Stimulated activated CD8-positive, alpha-beta memory T cell treated with anti-CD3 and anti-CD28 coated beads, Interleukin-7, amount 100 ng/mL, for 24 hours (primary cell): ENCODE measurements around the gene ANKRD13B.
"Not testable (repeated sequence)": the region's sequence is repeated elsewhere in the genome, so short reads cannot be mapped to it uniquely, and the experiment has no call there.

Source experiments
- DNase-seq: peaks from one replicate; pipeline ENCODE4 v3.0.0-alpha.2; 2020; ENCODE audit warnings: low read depth

Gene ANKRD13B

GRCh38 chr17:29642171-29642611 lies 49.3 kb downstream of the ANKRD13B start:
- DNase-seq: no peak

GRCh38 chr17:29643817-29644160 lies 50.9 kb downstream of the ANKRD13B start:
- DNase-seq: no peak

- no peak for DNase-seq
Observed at GRCh38 chr17:29645515-29646051, 52.7 kb downstream of the ANKRD13B start.

- DNase-seq: no peak
Observed at GRCh38 chr17:29648005-29648404, 55.1 kb downstream of the ANKRD13B start.

GRCh38 chr17:29649359-29649758 lies 56.4 kb downstream of the ANKRD13B start:
- no peak for DNase-seq

- no peak for DNase-seq
Observed at GRCh38 chr17:29650396-29650795, 57.5 kb downstream of the ANKRD13B start.

GRCh38 chr17:29651913-29652312 lies 59.0 kb downstream of the ANKRD13B start:
- DNase-seq: not testable (repeated sequence)

- no peak for DNase-seq
Observed at GRCh38 chr17:29652976-29653375, 60.0 kb downstream of the ANKRD13B start.

- no peak for DNase-seq
Observed at GRCh38 chr17:29653995-29654714, 61.2 kb downstream of the ANKRD13B start.

GRCh38 chr17:29655323-29655722 lies 62.4 kb downstream of the ANKRD13B start:
- DNase-seq: no peak

- DNase-seq: no peak
Observed at GRCh38 chr17:29659155-29659554, 66.2 kb downstream of the ANKRD13B start.

- DNase-seq: no peak
Observed at GRCh38 chr17:29661213-29661612, 68.3 kb downstream of the ANKRD13B start.

GRCh38 chr17:29663155-29663554 lies 70.2 kb downstream of the ANKRD13B start:
- no peak for DNase-seq
